22Rv1 (cell line): ENCODE measurements around the gene TSPO2.
A peak's percentile ranks its signal among the peaks of the same experiment; 100 is the strongest.
"Not testable (repeated sequence)": the region's sequence is repeated elsewhere in the genome, so short reads cannot be mapped to it uniquely, and the experiment has no call there.

ENCODE experiments used
- H3K27ac ChIP-seq: fragments of 450-650 bp; 2 replicates; pipeline ENCODE4 v1.5.1; 2017
- ZFX ChIP-seq: fragments of 450-650 bp; IDR thresholded peaks from 2 replicates; pipeline ENCODE4 v1.6.1; 2017; ENCODE audit warnings: antibody characterized with exemption, borderline replicate concordance
- TF ChIP-seq, protein P1 (sequence below): fragments of 450-650 bp; IDR thresholded peaks from 2 replicates; pipeline ENCODE4 v1.5.1; 2017; ENCODE audit warnings: mild to moderate bottlenecking

TSPO2 gene

DNA sequence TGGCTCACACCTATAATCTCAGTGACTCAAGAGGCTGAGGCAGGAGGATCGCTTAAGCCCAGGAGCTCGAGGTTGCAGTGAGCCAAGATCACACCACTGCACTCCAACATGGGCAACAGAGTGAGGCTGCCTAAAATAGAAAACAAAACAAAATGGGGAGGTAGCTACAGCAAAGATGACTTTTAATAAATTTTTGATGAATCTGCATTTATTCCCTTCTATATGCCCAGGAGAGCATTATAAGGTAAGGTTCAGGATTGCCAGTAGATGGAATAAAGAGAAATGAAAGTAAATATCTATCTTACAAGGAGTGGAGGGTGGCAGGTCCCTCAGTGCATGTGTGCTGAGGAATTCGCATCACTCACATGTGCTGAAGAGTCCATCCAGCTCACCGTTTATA lies 27.5 kb upstream of the TSPO2 start:
- no peak for TF ChIP-seq ZFX
- no peak overlapping the region for H3K27ac ChIP-seq

DNA sequence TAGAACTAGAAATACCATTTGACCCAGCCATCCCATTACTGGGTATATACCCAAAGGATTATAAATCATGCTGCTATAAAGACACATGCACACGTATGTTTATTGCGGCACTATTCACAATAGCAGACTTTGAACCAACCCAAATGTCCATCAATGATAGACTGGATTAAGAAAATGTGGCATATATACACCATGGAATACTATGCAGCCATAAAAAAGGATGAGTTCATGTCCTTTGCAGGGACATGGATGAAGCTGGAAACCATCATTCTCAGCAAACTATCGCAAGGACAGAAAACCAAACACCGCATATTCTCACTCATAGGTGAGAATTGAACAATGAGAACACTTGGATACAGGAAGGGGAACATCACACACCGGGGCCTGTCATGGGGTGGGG lies 26.4 kb upstream of the TSPO2 start:
- not testable (repeated sequence) for H3K27ac ChIP-seq

DNA sequence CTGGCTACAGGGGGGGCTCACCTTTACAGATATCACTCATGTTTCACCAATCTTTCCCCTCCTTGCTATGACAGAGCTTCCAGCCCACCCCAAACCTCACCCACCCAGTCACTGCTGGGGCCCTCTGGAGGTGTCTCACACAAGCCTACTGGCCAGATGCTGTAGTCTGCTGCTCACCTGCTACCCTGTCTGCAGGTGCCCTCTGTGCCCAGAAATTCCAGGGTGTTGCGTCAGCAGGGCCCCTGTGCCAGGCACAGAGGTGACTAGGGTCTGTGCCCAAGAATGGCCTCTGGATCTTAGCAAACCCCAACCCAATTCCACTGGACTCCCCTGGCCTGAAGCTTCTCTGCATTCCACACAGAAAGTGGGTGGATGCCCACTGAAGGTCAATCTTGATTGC lies 24.6 kb upstream of the TSPO2 start:
- no peak overlapping the region for H3K27ac ChIP-seq
- TF ChIP-seq ZFX, result no peak

DNA sequence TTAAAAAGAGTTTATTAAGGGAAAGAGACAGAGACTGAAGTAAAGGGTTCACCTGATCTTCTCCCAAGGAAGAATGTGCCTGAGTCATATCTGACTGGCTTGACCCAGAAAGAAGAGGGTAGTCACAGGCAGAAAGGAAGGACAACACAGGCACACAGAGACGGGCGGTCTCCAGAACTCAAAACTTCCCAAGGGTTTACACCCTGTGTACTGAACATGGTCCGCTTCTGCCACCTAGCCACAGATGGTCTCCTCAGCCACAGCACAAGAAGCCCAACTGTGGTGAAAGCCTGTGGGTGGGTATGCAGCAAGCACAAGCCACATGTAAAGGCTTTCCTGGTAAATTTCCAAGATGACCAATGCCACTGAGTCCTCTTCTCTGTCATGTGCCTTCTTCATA lies 20.4 kb upstream of the TSPO2 start:
- TF ChIP-seq, protein P1, sequence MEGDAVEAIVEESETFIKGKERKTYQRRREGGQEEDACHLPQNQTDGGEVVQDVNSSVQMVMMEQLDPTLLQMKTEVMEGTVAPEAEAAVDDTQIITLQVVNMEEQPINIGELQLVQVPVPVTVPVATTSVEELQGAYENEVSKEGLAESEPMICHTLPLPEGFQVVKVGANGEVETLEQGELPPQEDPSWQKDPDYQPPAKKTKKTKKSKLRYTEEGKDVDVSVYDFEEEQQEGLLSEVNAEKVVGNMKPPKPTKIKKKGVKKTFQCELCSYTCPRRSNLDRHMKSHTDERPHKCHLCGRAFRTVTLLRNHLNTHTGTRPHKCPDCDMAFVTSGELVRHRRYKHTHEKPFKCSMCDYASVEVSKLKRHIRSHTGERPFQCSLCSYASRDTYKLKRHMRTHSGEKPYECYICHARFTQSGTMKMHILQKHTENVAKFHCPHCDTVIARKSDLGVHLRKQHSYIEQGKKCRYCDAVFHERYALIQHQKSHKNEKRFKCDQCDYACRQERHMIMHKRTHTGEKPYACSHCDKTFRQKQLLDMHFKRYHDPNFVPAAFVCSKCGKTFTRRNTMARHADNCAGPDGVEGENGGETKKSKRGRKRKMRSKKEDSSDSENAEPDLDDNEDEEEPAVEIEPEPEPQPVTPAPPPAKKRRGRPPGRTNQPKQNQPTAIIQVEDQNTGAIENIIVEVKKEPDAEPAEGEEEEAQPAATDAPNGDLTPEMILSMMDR, result peak; percentile 30
- TF ChIP-seq ZFX, result no peak
- peak overlapping the region; percentile 58 for H3K27ac ChIP-seq

DNA sequence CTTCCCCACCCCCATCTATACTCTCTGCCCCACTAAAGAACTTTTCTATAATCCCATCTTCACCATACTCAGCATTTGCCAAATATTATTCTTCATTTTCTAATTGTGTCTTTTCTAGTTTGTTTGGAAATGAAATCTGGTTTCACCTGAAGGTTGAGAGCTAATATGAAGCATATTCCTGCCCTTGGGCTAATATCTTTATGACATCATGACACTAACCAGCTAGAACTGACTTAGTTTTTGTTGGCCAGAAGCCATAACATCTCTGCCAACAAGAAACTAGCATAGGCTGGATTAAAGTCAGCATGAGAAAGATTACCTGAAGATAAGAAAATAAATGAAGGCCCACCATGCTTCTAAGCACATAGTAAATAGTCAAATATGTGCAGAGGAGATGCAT lies 20.0 kb upstream of the TSPO2 start:
- TF ChIP-seq, protein P1, result no peak
- TF ChIP-seq ZFX, result no peak
- H3K27ac ChIP-seq, result peak overlapping the region; percentile 58

DNA sequence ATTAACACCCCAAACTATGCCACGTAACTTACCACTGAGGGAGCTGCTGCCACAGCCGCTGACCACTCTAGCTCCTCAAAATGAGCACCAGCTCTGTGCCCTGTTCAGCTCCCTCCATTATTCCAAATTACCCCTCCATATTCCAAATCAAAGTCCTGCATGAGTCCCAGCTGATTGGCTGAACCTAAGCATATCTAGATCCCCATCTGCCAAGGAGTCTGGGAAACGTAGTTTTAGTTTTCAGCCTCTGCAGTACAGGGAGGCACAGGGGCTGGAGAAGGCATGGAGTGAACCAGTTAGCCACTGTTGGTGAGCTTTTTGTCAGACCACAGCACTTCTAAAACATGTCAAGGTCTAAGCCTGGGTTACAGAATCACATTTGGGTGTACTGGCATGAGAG lies 19.2 kb upstream of the TSPO2 start:
- peak overlapping the region; percentile 58 for H3K27ac ChIP-seq
- TF ChIP-seq, protein P1, result no peak
- TF ChIP-seq ZFX, result no peak

DNA sequence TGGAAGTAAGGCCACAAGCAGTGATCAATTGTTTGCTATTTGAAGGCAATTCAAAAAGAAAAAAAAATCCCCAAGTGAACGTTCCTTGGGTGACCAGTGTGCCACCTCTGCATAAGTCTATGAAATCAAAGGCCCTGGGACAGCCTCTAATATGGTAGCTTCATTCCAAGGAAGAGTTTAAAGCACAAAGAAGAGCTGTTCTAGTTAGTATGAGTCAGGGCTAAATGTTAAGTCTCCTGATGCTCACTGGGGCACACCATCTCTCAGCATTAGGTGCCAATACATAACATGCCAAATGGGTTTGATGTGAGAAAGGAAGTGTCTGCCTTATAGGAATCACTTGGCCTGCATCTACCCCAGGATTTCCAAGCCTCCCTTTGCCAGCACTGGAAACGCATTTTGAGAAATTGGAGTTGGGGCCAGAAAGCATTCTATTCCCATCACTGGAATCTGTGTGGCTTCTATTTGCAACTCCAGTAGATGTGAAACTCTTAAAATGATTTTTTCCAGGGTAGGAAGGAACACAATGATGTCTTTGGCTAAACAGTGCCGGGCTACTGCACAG lies 16.2 kb upstream of the TSPO2 start:
- H3K27ac ChIP-seq, result no peak overlapping the region
- TF ChIP-seq ZFX, result no peak
- TF ChIP-seq, protein P1, result no peak

DNA sequence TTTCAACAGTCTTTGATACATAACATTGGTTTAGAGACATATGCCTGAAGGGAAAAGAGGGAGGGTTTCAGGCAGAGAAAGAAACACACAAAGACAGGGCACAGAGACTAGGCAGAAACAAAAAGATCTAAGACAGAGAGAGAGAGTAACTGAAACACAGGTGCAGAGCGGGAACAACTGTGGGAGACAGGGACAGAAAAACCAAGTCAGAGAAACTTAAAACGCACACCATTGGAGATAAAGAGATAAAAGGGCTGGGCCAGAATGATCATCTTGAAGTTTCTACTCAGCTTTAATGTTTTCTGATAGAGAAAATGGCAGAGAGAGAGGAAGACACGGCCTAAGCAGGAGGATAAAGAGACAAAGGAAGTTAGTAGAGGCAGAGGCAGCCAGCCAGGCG lies 15.0 kb upstream of the TSPO2 start:
- peak overlapping the region; percentile 35 for H3K27ac ChIP-seq
- TF ChIP-seq ZFX, result no peak
- TF ChIP-seq, protein P1, result no peak

DNA sequence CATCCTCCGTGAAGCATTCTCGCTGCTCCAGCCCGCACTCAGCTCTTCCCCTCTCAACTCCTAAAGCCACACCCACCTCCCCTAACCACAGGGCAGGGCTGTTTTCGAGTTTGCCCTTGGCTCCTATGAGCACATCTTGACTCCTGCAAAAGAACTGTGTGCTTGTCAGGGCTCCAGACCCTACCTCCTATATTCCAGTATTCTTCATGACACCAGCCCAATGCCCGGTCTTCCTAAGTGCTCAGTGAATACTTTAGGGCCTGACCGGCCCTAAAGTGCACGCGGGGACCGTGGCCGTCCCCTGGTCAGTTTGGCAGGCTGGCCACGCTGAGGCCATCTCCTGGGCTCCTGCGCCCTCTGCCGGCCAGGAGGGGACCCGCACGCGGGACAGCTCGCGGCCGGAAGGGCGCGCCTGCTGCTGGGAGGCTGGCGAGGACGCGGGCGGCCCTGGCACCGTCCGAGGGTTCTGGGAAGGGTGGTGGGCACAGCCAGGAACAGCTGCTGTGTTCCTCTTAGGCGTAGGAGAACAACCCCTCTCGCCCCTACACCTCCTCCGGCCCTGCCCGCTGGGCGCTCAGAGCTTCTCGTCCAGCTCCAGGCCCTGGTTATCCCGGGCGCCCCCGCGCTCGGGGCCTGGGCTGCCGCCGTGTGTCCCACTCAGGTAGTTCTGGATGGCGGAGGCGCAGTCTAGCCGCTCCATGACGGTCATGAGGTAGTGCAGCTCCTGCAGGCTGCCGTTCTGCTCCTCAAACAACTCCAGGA lies 14.3 kb upstream of the TSPO2 start:
- H3K27ac ChIP-seq, result peak overlapping the region; percentile 35
- TF ChIP-seq, protein P1, result peak; percentile 96
- no peak for TF ChIP-seq ZFX
